HG02852 (cell line): ENCODE results near the gene ANO9.

Experiments used
- ATAC-seq: cut with Tn5 transposase; IDR thresholded peaks from one replicate; pipeline ENCODE4 v1.9.1; 2021; ENCODE audit warnings: mild to moderate bottlenecking, moderate library complexity; ENCODE audit not compliant: unreplicated experiment

ANO9 gene

DNA sequence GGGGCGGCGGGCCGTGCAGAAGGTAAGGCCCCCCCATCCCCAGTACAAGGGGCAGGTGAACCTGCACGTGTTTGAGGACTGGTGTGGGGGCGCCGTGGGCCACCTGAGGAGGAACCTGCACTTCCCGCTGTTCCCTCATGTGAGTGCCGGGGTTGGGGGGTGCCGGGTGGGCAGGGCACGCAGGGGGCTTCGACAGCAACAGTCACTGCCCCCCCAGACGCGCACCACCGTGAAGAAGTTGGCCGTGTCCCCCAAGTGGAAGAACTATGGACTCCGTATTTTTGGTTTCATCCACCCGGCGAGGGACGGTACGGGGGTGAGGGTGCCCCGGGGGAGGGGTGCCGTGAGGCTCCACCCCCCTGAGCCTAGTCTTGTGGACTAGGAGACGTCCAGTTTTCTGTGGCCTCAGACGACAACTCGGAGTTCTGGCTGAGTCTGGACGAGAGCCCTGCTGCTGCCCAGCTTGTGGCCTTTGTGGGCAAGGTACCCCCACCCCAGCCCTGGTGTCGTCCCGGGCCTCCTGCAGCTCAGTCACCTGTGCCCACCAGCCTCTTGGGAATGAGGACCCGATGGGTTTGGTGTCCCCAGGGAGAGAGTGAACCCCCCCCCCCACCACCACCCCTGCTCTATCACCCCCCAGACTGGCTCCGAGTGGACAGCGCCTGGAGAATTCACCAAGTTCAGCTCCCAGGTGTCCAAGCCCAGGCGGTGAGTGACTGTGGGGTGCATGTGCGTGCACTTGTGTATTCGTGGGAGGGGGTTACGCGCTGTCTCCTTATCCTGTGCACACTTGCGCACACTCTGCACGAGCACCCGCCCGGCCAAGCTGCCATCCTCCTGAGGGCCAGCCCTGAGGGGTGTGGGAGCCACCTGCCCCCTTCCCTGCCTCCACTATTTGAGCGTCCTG is 68.7 kb downstream of the ANO9 start:
- ATAC-seq, result no peak

DNA sequence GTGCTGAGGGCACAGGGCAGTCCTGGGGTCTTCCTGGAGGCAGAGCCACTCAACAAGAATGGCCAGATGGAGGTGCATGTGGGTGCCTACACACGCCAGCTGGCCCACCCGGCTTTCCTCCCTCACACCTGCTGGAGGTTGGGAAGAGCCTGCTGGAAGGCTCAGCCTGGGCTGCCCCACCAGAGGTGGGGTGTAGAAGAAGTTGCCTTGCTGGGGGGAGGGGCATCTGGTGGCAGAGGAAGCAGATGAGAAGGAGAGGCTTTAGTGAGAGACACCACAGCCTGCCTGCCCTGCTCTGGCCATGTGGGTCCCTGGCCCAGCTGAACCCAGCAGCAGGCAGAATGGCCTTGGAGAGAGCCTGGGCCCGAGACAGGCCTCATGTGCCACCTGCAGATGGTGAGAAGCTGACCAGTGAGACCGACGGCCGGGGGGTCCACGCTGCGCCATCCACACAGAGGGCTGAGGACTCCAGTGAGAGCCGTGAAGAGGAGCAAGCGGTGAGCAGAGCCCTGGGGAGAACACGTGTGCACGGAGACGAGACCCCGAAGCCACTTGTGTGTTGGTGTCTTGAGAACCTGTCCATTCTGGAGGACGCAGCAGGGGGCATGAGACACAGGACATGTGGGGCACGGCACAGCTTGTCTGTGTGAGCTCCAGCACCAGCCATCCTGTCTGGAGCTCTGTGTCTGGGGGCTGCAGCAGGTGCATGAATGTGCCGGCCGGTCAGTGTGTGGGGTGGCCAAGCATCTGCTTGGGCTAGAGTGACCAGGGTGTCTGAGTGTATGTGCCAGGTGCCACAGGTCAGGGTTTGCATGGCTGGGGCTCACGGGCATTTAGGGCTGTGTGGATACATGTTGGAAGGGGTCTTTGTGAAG is 69.9 kb downstream of the ANO9 start:
- no peak for ATAC-seq

DNA sequence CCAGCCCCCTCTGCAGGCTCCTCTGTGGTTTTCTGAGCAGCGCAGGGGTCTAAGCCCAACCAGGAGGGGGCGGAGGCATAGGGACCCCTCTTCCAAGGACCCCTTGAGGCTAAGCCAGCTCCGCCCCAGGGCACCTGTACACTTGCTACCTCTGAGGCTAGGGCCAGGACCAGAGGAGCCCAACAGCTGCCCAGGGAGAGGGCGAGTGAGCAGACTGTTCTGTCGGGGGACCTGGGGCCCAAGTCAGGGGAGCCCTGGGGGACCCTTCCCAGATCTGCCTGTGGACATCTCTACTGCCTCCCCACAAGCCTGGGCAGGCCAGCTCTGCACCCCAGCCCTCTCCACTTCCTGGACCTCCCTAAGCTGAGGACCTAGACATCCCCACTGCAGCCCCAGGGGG is 70.8 kb downstream of the ANO9 start:
- no peak for ATAC-seq

DNA sequence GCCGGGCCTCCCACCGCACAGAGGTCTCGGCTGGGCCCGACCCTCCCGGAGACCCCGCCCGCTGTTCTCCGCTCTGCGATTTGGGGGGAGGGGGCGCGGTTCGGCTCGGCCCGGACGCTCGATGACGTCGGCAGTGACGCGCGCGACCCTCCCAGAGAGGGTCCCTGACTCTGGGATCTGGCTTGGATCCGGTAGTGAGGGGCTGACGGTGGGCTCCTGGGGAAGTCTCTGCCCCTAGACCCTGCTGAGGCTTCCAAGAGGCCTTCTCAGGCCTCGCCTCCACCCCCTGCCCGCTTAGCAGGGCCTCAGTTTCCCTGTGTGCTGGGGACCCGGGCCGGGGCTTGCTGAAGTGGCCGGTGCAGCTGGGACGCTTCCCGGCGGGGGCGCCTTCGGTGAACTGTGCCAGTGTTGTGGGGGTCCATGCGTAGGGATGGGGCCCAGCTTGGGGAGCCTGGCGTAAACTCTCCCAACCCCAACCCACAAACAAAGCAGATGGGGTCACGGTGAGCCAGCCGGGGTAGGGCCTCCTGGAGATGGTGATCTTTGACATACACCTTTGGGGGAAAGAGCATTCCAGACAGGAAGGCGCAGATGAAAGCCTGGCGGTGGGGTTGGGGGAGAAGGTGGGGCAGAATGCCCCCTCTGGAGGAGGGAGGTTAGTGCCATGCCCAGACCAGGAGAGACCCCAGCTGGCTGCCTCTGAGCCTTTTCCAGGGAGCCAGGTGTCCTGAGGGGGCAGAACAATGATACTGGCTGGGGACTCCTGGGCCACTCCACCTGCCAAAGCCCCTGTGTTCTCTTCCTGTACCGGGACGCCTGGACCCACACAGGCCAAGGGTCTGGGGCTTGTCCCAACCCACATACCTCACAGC is 71.5 kb downstream of the ANO9 start:
- no peak for ATAC-seq

DNA sequence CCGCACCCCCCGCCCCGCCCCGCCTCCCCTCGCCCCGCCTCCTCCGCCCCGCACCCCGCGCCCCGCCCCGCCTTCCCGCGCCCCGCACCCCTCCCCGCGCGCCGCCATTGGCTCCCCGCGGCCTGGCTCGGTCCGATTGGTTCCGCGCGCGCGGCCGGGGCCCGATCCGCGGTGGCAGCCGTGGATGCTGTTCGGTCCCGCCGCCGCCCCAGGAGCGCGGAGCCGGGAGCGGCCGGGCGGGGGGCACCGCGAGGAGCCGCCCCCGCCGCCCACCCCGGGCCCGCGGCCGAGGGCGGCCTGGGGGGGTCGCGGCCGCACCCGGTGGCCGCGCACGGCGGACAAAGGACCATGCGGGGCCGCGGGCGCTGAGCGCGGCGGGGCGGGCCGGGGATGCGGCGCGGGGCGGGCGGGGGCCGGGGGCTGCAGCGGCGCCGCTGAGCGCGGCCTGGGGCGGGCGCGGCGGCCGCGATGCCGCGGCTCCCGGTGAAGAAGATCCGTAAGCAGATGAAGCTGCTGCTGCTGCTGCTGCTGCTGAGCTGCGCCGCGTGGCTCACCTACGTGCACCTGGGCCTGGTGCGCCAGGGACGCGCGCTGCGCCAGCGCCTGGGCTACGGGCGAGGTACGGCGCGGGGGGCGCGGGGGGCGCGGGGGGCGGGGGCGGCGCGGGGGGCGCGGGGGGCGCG is 72.3 kb downstream of the ANO9 start, which contains the start of gene B4GALNT4:
TSS of gene B4GALNT4 (plus strand) at position 164 of the 683 bp plus-strand sequence. CDS start at position 469, 305 bp downstream.
- ATAC-seq, result no peak

DNA sequence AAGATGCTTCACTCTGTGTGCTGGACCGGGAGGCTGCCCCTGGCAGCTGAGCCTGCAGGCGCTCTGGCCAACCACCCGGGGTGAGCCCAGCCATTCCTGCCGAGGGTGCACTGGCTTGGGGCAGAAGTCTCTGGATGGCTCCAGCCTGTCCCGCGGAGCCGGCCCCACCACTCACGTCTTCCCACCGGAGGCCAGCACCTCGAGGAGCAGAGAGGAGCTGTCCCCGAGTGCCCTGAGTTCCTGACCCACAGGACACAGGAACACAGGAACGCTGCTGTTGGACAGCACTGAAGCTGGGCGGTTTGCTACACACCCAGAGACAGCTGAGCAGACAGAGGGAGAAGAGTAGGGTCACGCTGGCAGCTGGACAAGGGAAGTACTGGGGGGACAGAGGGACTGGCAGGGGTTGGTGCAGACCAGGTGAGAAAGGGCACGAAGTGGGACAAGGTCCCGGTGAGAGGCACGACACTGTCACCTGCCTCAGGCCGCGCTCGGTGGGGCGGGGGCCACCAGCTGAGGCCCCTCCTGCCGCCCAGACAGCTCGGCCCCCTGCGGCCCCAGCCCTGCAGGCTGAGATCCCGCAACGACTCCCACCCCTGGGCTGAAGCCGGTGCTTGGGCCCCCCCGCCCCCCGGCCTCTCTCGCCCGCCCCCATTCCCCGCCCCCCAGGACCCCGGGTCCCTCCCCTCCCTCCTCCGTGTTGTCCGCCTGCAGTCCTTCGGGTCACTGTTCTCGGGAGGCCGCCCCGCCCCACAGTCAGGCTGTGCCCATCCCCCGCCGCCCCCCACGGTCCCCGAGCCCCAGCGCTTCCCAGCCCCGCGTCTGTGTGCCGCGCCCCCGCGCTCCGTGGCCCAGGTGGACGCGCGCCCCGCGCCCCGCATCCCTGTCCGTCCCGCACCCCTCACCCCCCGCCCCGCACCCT is 73.1 kb downstream of the ANO9 start:
- no peak for ATAC-seq

DNA sequence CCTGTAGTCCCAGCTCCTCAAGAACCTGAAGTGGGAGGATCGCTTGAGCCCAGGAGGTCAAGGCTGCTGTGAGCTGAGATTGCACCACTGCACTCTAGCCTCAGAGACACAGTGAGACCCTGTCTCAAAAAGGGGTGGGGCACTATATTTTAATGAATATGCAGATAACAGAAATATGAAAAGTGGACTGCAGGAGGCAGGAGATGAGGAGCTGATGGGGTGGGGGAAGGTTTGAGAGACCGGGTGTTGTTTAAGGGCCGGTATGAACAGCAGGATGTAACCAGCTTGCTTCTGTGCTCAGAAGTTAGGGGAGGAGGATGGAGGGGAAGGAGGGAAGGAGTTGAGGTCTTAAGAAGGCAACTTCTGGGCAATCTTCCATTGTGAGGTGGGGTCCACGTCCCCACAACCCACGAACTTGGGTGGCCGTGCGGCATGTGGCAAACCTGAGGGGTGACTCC is 73.8 kb downstream of the ANO9 start:
- ATAC-seq, result no peak
